Mucosa of descending colon (tissue), 3 donors: ENCODE results near the gene MAF. TPM values are rescaled to one million over a fixed set of nuclear protein-coding genes. Genes with fewer than 3 reads are reported as not detected.

Source experiments
- ATAC-seq: fragments of 200-7000 bp; cut with Tn5 transposase; one replicate; pipeline ENCODE4 v1.9.1; 2020; ENCODE audit warnings: mild to moderate bottlenecking, moderate library complexity
- DNase-seq, 3 donors: peaks; one replicate each; pipeline ENCODE4 v3.0.0-alpha.2; 2020
- H3K36me3 ChIP-seq: fragments of 200-600 bp; one replicate; pipeline ENCODE4 v1.8.0; 2021; ENCODE audit warnings: low read depth, mild to moderate bottlenecking
- H3K4me1 ChIP-seq: fragments of 200-600 bp; one replicate; pipeline ENCODE4 v1.8.0; 2021; ENCODE audit warnings: low read depth, mild to moderate bottlenecking
- H3K4me3 ChIP-seq: fragments of 200-600 bp; one replicate; pipeline ENCODE4 v1.8.0; 2021; ENCODE audit warnings: mild to moderate bottlenecking
- H3K9me3 ChIP-seq: fragments of 200-600 bp; one replicate; pipeline ENCODE4 v1.8.0; 2021; ENCODE audit warnings: mild to moderate bottlenecking
- CTCF ChIP-seq: fragments of 200-600 bp; IDR thresholded peaks from one replicate; pipeline ENCODE4 v1.8.0; 2022; ENCODE audit warnings: antibody characterized with exemption, mild to moderate bottlenecking
- intact Hi-C, 2 donors: fragments of 100-400 bp; cut with DNase I in 1 of 2; cut with micrococcal nuclease in 1 of 2; formaldehyde crosslinking; loops; one replicate each; pipeline versions ENCODE4 v1.11.0 to v1.11.1; 2022; cut with DNase I, micrococcal nuclease
- total RNA-seq, 3 donors: library from RNA; stranded (reverse); fragmentation: NEBNext Ultra II Directional in 2 of 3; extraction: Animal tissue kit (Norgen Biotek cat#: 25700) in 2 of 3; gene quantifications; one replicate each; pipeline versions ENCODE4 v1.2.1 to v1.2.4, GENCODE V29; 2021 to 2023
- donor health status: DM: no; HTN: no; CAD: no; lungs with moderate emphysema.
- donor health status: DM: no; HTN: no; CAD: no.
- donor health status: DM: no; HTN: yes; CAD: no.

Gene MAF
- total RNA-seq, 3 donors from 2014 or later = 17.7 to 48.1 (median 25.1) TPM

- DNase-seq (no peak), ATAC-seq (no peak)
- Histone ChIP-seq H3K9me3 (no peaks in the 10 kb centered on the region), H3K36me3 (no peaks in the 10 kb centered on the region), H3K4me3 (no peak overlapping the region), H3K4me1 (no peaks in the 10 kb centered on the region)
- TF ChIP-seq CTCF = no peak
- intact Hi-C loops = no loop called here
Observed at GRCh38 chr16:79550373-79550772, 50.2 kb downstream of the MAF start.

- intact Hi-C loops = no loop called here
- no peaks in the 10 kb centered on the region for H3K9me3 ChIP-seq
- no peaks in the 10 kb centered on the region for H3K36me3 ChIP-seq
- DNase-seq (no peak), ATAC-seq (no peak)
- H3K4me3 ChIP-seq = no peak overlapping the region
- TF ChIP-seq CTCF = no peak
- H3K4me1 ChIP-seq = no peaks in the 10 kb centered on the region
Observed at GRCh38 chr16:79547085-79547484, 53.5 kb downstream of the MAF start.
